ENCODE measurements around the gene SNW1. TPM values are rescaled to one million over a fixed set of nuclear protein-coding genes. Genes with fewer than 3 reads are reported as not detected.
"Not testable (repeated sequence)": the region's sequence is repeated elsewhere in the genome, so short reads cannot be mapped to it uniquely, and the experiment has no call there.

Gene SNW1
- total RNA-seq, 1 donor from 2014 or later, result 71.8 TPM

DNA sequence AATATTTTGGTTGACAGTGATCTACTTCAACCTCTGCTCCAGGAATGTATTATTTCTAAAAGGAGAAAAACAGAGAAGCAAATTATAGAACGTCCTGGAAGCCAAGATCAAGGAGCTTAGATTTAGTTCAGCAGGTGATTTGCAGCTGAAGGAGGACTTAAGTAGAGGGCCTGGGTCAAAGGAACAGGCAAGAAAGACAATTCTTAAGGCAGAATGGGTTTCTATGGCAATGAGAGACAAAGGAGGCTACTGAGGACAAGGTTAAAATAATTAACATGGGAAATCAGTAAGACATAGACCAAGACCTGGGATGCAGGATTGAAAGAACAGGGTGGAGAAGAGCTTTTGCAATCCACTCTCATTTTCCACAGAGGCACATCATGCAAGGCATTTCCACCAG, 2.4 kb upstream of the SNW1 start:
- TF ChIP-seq CTCF (IDR thresholded peaks at IDR 0.05; ENCODE audit: partially characterized antibody, unreplicated experiment), result no peak
- Mint-ChIP-seq H3K4me1 (ENCODE audit: low read depth, unreplicated experiment) (no peaks in the 10 kb centered on the region), H3K27ac (ENCODE audit: unreplicated experiment) (no peak overlapping the region), H3K9me3 (ENCODE audit: unreplicated experiment) (peaks cover 5% of the 10 kb centered on the region), H3K36me3 (ENCODE audit: unreplicated experiment) (no peaks in the 10 kb centered on the region), H3K27me3 (ENCODE audit: unreplicated experiment) (peaks cover 5% of the 10 kb centered on the region), H3K4me3 (ENCODE audit: unreplicated experiment) (no peak overlapping the region)
- no peak for DNase-seq

GRCh38 chr14:77761205-77761931, 412 bp upstream of the SNW1 start:
- peak; percentile 26 for DNase-seq
- Mint-ChIP-seq H3K27ac (ENCODE audit: unreplicated experiment) (peak overlapping the region; percentile 94), H3K4me3 (ENCODE audit: unreplicated experiment) (peak overlapping the region; percentile 80), H3K36me3 (ENCODE audit: unreplicated experiment) (no peaks in the 10 kb centered on the region), H3K4me1 (ENCODE audit: low read depth, unreplicated experiment) (no peaks in the 10 kb centered on the region), H3K9me3 (ENCODE audit: unreplicated experiment) (peaks cover 5% of the 10 kb centered on the region), H3K27me3 (ENCODE audit: unreplicated experiment) (peaks cover 5% of the 10 kb centered on the region)
- no peak for TF ChIP-seq CTCF (IDR thresholded peaks at IDR 0.05; ENCODE audit: partially characterized antibody, unreplicated experiment)

DNA sequence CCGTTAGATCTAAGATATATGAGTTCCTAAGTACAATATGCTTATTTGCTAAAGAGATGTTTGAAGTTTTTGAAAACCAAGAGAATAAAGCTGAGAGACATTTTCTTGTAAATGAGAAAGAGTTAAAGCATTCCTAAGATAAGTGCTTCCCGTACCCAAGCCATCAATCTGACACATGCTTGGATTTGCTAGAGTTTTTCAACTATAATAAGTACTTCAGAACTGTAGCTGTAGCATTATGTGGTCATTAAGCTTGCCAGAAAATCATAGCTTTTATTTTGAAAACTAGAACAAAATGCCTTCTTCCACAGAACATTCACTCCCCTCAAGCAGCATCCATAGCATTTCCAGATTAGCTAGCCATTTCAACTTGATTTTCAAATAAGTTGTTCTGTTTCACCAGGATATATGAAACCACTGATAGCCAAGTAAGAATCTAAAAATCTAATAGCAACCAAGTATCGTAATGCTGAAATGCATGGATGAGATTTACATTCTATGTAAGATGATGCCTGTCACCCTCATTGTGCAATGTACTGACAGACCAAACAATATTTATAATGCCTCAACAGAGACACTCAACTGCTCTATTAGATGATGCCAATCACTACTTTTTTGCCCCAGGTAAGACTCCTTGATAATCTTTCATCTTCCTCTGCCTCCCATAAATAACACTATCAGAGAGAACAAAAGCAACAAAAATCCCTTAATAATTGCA, 8.0 kb downstream of the SNW1 start:
- TF ChIP-seq CTCF (IDR thresholded peaks at IDR 0.05; ENCODE audit: partially characterized antibody, unreplicated experiment), result no peak
- Mint-ChIP-seq H3K9me3 (ENCODE audit: unreplicated experiment) (peaks cover 2% of the 10 kb centered on the region), H3K27ac (ENCODE audit: unreplicated experiment) (no peak overlapping the region), H3K4me1 (ENCODE audit: low read depth, unreplicated experiment) (no peaks in the 10 kb centered on the region), H3K36me3 (ENCODE audit: unreplicated experiment) (peaks cover 17% of the 10 kb centered on the region), H3K4me3 (ENCODE audit: unreplicated experiment) (no peak overlapping the region), H3K27me3 (ENCODE audit: unreplicated experiment) (no peaks in the 10 kb centered on the region)
- no peak for DNase-seq

DNA sequence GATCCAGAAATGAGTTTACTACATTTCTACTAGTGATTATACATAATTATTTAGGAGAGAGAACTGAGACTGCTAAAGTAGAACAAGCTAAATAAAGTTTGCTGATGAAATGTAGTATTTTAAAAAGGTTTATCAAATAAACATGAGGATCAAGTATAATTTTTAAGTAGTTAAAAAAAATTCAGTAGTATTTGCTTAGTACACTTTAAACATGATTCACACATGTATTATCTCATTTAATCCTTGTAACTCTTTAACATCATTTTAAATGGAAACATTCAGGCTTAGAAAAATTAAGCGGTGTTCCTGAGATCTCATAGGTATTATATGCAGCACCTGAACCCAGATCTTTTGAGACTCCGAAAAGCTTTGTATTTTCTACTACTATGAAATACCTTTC, 8.7 kb downstream of the SNW1 start:
- peaks cover 17% of the 10 kb centered on the region for H3K36me3 Mint-ChIP-seq (ENCODE audit: unreplicated experiment)
- no peak overlapping the region for H3K27ac Mint-ChIP-seq (ENCODE audit: unreplicated experiment)
- H3K9me3 Mint-ChIP-seq (ENCODE audit: unreplicated experiment), result peaks cover 2% of the 10 kb centered on the region
- no peaks in the 10 kb centered on the region for H3K27me3 Mint-ChIP-seq (ENCODE audit: unreplicated experiment)
- no peak for DNase-seq
- no peaks in the 10 kb centered on the region for H3K4me1 Mint-ChIP-seq (ENCODE audit: low read depth, unreplicated experiment)
- TF ChIP-seq CTCF (IDR thresholded peaks at IDR 0.05; ENCODE audit: partially characterized antibody, unreplicated experiment), result no peak
- no peak overlapping the region for H3K4me3 Mint-ChIP-seq (ENCODE audit: unreplicated experiment)

DNA sequence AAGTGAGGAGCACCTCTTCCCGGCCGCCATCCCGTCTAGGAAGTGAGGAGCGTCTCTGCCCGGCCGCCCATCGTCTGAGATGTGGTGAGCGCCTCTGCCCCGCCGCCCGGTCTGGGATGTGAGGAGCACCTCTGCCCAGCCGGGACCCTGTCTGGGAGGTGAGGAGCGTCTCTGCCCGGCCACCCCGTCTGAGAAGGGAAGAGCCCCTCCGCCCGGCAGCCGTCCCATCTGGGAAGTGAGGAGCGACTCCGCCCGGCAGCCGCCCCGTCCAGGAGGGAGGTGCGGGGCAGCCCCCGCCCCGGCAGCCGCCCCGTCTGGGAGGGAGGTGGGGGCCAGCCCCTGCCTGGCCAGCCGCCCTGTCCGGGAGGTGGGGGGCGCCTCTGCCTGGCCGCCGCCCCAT, 13.5 kb downstream of the SNW1 start:
- H3K27me3 Mint-ChIP-seq (ENCODE audit: unreplicated experiment); H3K4me1 Mint-ChIP-seq (ENCODE audit: low read depth, unreplicated experiment); DNase-seq: not testable (repeated sequence)

More for the DNA sequence above, 13.5 kb downstream of the SNW1 start:
- H3K27ac Mint-ChIP-seq (ENCODE audit: unreplicated experiment); H3K9me3 Mint-ChIP-seq (ENCODE audit: unreplicated experiment); H3K4me3 Mint-ChIP-seq (ENCODE audit: unreplicated experiment): not testable (repeated sequence)
- H3K36me3 Mint-ChIP-seq (ENCODE audit: unreplicated experiment), result peaks cover 25% of the 10 kb centered on the region
